GM12878 (cell line): ENCODE measurements around the gene RASL10A. TPM values are rescaled to one million over a fixed set of nuclear protein-coding genes. Genes with fewer than 3 reads are reported as not detected.
A peak's percentile ranks its signal among the peaks of the same experiment; 100 is the strongest.

Experiments
- ATAC-seq: fragments of 200-7000 bp; cut with Tn5 transposase; 3 replicates; pipeline ENCODE4 v1.9.1; 2020; ENCODE audit warnings: mild to moderate bottlenecking, moderate library complexity
- BruUV-seq: library from RNA; stranded (reverse); fragments of 400-500 nt; replicated peaks from 2 replicates; lab custom pipeline; 2021; lab: Mats Ljungman, UMichigan
- CTCF ChIA-PET: fragments of 300-600 bp; sonication (Branson Sonifier 250); formaldehyde crosslinking; extraction: SDS; loops from one replicate; lab custom pipeline; 2021; ENCODE audit warnings: inconsistent platforms; lab: Yijun Ruan, JAX
- POLR2A ChIA-PET: fragments of 350-600 bp; formaldehyde crosslinking; extraction: SDS; loops from one replicate; lab custom pipeline; 2021; ENCODE audit warnings: inconsistent platforms; lab: Charles Lee
- RAD21 ChIA-PET: fragments of 300-600 bp; sonication (Branson Sonifier 250); formaldehyde crosslinking; loops from one replicate; lab custom pipeline; 2023; ENCODE audit warnings: antibody characterized with exemption; ENCODE audit not compliant: unreplicated experiment; lab: Charles Lee
- SMC1A ChIA-PET: fragments of 300-600 bp; sonication (Branson Sonifier 250); formaldehyde crosslinking; loops from one replicate; lab custom pipeline; 2023; ENCODE audit not compliant: unreplicated experiment, uncharacterized antibody; lab: Charles Lee
- DNase-seq: peaks from one replicate; pipeline ENCODE4 v3.0.0-alpha.2; 2011; ENCODE audit warnings: low read depth, low spot score
- FAIRE-seq: peaks from 3 replicates; lab custom pipeline; 2011; peaks lifted over from hg19 to GRCh38; lab: Jason Lieb, UNC
- H2AFZ ChIP-seq: 2 replicates; pipeline ENCODE4 v1.6.0; 2011; ENCODE audit warnings: low read depth, low read length, control low read depth; ENCODE audit not compliant: control insufficient read depth
- H3K27ac ChIP-seq: 2 replicates; pipeline ENCODE4 v1.5.1; 2011; ENCODE audit warnings: control low read depth; ENCODE audit not compliant: control insufficient read depth, insufficient read depth
- H3K27me3 ChIP-seq, 2 experiments: replicated peaks in 1 of 2; 2 replicates each; pipeline versions ENCODE4 v1.6.0 to v1.6.1; 2011; ENCODE audit warnings: low read length in 1 of 2; ENCODE audit not compliant: control insufficient read depth in 2 of 2, insufficient read depth in 2 of 2
- H3K36me3 ChIP-seq, 2 experiments: 2 replicates each; pipeline ENCODE4 v1.5.1; 2011; ENCODE audit warnings: low read length in 1 of 2; ENCODE audit not compliant: control insufficient read depth in 2 of 2, insufficient read depth in 2 of 2
- H3K4me1 ChIP-seq: 2 replicates; pipeline ENCODE4 v1.6.1; 2011; ENCODE audit warnings: mild to moderate bottlenecking, low read length, moderate library complexity, mixed read lengths; ENCODE audit not compliant: control insufficient read depth, insufficient read depth
- H3K4me2 ChIP-seq: 2 replicates; pipeline ENCODE4 v1.6.0; 2011; ENCODE audit warnings: control low read depth; ENCODE audit not compliant: control insufficient read depth, insufficient read depth
- H3K4me3 ChIP-seq: fragments of 200-600 bp; sonication (generic); 2 replicates; pipeline ENCODE4 v1.5.1; 2016
- H3K79me2 ChIP-seq: 2 replicates; pipeline ENCODE4 v1.6.0; 2011; ENCODE audit warnings: low read length; ENCODE audit not compliant: control insufficient read depth, insufficient read depth
- H3K9ac ChIP-seq: 2 replicates; pipeline ENCODE4 v1.8.0; 2011; ENCODE audit warnings: low read length, control low read depth, mixed read lengths; ENCODE audit not compliant: control insufficient read depth, insufficient read depth
- H3K9me3 ChIP-seq: replicated peaks from 3 replicates; pipeline ENCODE4 v1.5.1; 2011; ENCODE audit warnings: mild to moderate bottlenecking, low read length; ENCODE audit not compliant: control insufficient read depth, insufficient read depth
- H4K20me1 ChIP-seq: 2 replicates; pipeline ENCODE4 v1.6.0; 2011; ENCODE audit not compliant: control insufficient read depth, insufficient read depth
- CEBPZ ChIP-seq: fragments of 150-350 bp; IDR thresholded peaks from 2 replicates; pipeline ENCODE4 v1.6.1; 2016; ENCODE audit warnings: low read depth, low read length
- E4F1 ChIP-seq: fragments of 450-650 bp; IDR thresholded peaks from 2 replicates; pipeline ENCODE4 v1.6.1; 2018; ENCODE audit warnings: borderline replicate concordance, mild to moderate bottlenecking; ENCODE audit not compliant: partially characterized antibody
- HDAC6 ChIP-seq: fragments of 200-600 bp; sonication (generic); IDR thresholded peaks from one replicate; pipeline ENCODE4 v1.8.0; 2017; ENCODE audit warnings: antibody characterized with exemption; ENCODE audit not compliant: unreplicated experiment
- HSF1 ChIP-seq: fragments of 150-350 bp; IDR thresholded peaks from 2 replicates; pipeline ENCODE4 v1.6.1; 2014; ENCODE audit warnings: mild to moderate bottlenecking, low read depth, low read length
- RAD21 ChIP-seq: IDR thresholded peaks from 2 replicates; pipeline ENCODE4 v1.6.1; 2011; ENCODE audit warnings: mild to moderate bottlenecking, low read depth, low read length, moderate library complexity; ENCODE audit not compliant: insufficient read depth
- SIX5 ChIP-seq: IDR thresholded peaks from 2 replicates; pipeline ENCODE4 v1.6.1; 2011; ENCODE audit warnings: mild to moderate bottlenecking, low read depth, low read length, moderate library complexity; ENCODE audit not compliant: severe bottlenecking
- SMARCA5 ChIP-seq: fragments of 450-650 bp; IDR thresholded peaks from 2 replicates; pipeline ENCODE4 v1.6.1; 2017; ENCODE audit warnings: mild to moderate bottlenecking
- SMC3 ChIP-seq: IDR thresholded peaks from 2 replicates; pipeline ENCODE4 v1.6.1; 2011; ENCODE audit warnings: low read length, improper control_type of control experiment, borderline replicate concordance
- USF1 ChIP-seq: IDR thresholded peaks from 2 replicates; pipeline ENCODE4 v1.6.1; 2011; ENCODE audit warnings: borderline replicate concordance, low read depth, mild to moderate bottlenecking, moderate library complexity, mixed read lengths, low read length; ENCODE audit not compliant: insufficient read depth; ENCODE audit errors: extremely low read length
- ZBTB33 ChIP-seq: fragments of 450-650 bp; IDR thresholded peaks from 2 replicates; pipeline ENCODE4 v1.6.1; 2017; ENCODE audit warnings: mild to moderate bottlenecking
- WGBS: methylation state at CpG from one replicate; pipeline ENCODE4 v1.1.6; 2016; ENCODE audit warnings: low lambda C conversion rate; ENCODE audit not compliant: insufficient replicate concordance, insufficient coverage; ENCODE audit errors: missing lambda C conversion rate; 5-methylcytosine and 5-hydroxymethylcytosine counted together
- in situ Hi-C: fragments of 300-500 bp; cut with MboI; formaldehyde crosslinking; loops from 9 replicates; pipeline ENCODE4 v1.14.3; 2018; ENCODE audit warnings: mixed read lengths
- intact Hi-C: fragments of 100-400 bp; cut with micrococcal nuclease; formaldehyde crosslinking; loops from one replicate; pipeline ENCODE4 v1.14.2; 2022; ENCODE audit not compliant: unreplicated experiment
- polyA plus RNA-seq, 11 experiments: library from polyadenylated mRNA; depleted of rRNA in 4 of 11; unstranded in 6 of 11; stranded (reverse) in 5 of 11; fragments of >200 nt; fragmentation: Nextera tagmentation in 4 of 11; fragmentation: Illumina TruSeq in 1 of 11; extraction: Ambion mirVana in 4 of 11; extraction: Trizol in 1 of 11; gene quantifications; 1 replicate in 1 of 11; 2 replicates in 10 of 11; pipeline versions ENCODE4 v1.2.1 to v1.2.3, GENCODE V29; 2011 to 2016; ENCODE audit warnings: inconsistent platforms in 2 of 11, missing spikeins in 2 of 11, low read depth in 1 of 11
- total RNA-seq, 4 experiments: library from RNA; depleted of rRNA in 3 of 4; stranded (reverse); fragments of >200 nt in 3 of 4; fragmentation: Illumina TruSeq in 1 of 4; extraction: Trizol in 1 of 4; gene quantifications; 2 replicates each; pipeline versions ENCODE4 v1.2.1 to v1.2.3, GENCODE V29; 2013 to 2021

Gene RASL10A
- total and polyA plus RNA-seq, 10 of the 15 experiments (the other 5 are each of a cell fraction or from before 2014, with no cell fraction given), result 0.12 to 0.46 (median 0.21) TPM; not detected in 6

GRCh38 chr22:29313126-29313575 lies 2.3 kb downstream of the RASL10A start:
- H3K36me3 ChIP-seq, result no peaks in the 10 kb centered on the region
- no peak overlapping the region for H3K4me2 ChIP-seq
- no peak overlapping the region for H3K4me3 ChIP-seq
- H3K9ac ChIP-seq, result no peak overlapping the region
- no peaks in the 10 kb centered on the region for H3K9me3 ChIP-seq
- no peaks in the 10 kb centered on the region for H3K4me1 ChIP-seq
- H3K27me3 ChIP-seq, result peaks cover 7 to 9% of the 10 kb centered on the region in 2 experiments; a peak in 3 of 4 replicates
- in situ Hi-C loops, result no loop called here
- no peak for FAIRE-seq
- no TSS peak for BruUV-seq
- ChIA-PET POLR2A (no interaction called here), RAD21 (interaction anchor here (1.0 kb wide), 1 partner anchor 241 kb away, joined by 4 read pairs; the partner anchor contains the start of gene KREMEN1), SMC1A (no interaction called here), CTCF (interaction anchor here (0.7 kb wide), 1 partner anchor 31 kb away, joined by 4 read pairs; no protein-coding TSS in a partner anchor)
- DNase-seq, result no peak
- H3K79me2 ChIP-seq, result no peaks in the 10 kb centered on the region
- H4K20me1 ChIP-seq, result no peaks in the 10 kb centered on the region
- no peak overlapping the region for H3K27ac ChIP-seq
- peak; percentile 47 for ATAC-seq
- H2AFZ ChIP-seq, result no peak overlapping the region
- intact Hi-C loops, result no loop called here
- WGBS, result 57% methylated on average over 44 of the region's 44 CpGs
- TF ChIP-seq CEBPZ, result no peak
- TF ChIP-seq HDAC6, result peak; percentile 73
- peak; percentile 54; the same call in 1 of the 2 replicates for TF ChIP-seq ZBTB33
- no peak for TF ChIP-seq SMC3
- TF ChIP-seq E4F1, result no peak
- TF ChIP-seq SIX5, result no peak
- no peak for TF ChIP-seq SMARCA5
- no peak for TF ChIP-seq HSF1
- peak; percentile 41 for TF ChIP-seq RAD21
- TF ChIP-seq USF1, result peak; percentile 75
